SK-N-SH (cell line): ENCODE results near the gene DBX1.

Source experiments
- EP300 ChIP-seq, 2 experiments: IDR thresholded peaks; 2 replicates each; pipeline versions ENCODE4 v1.4.0 to v1.6.1; 2012; ENCODE audit warnings: borderline replicate concordance in 1 of 2, low read depth in 1 of 2, low read length in 1 of 2
- GABPA ChIP-seq: IDR thresholded peaks from 2 replicates; pipeline ENCODE4 v1.4.0; 2012; ENCODE audit warnings: low read depth, mild to moderate bottlenecking
- GATA2 ChIP-seq: sonication (generic); formaldehyde crosslinking; IDR thresholded peaks from 2 replicates; pipeline ENCODE4 v1.5.0; 2020; ENCODE audit warnings: mild to moderate bottlenecking, missing genetic modification reagents
- YY1 ChIP-seq: IDR thresholded peaks from 2 replicates; pipeline ENCODE4 v1.4.0; 2012; ENCODE audit warnings: low read depth, mild to moderate bottlenecking
- TF ChIP-seq, protein P1 (sequence below): fragments of 200-600 bp; sonication (generic); IDR thresholded peaks from 2 replicates; pipeline ENCODE4 v1.6.1; 2017; ENCODE audit warnings: antibody characterized with exemption, mild to moderate bottlenecking, moderate library complexity

- no peak for TF ChIP-seq YY1
- no peak for TF ChIP-seq GABPA
- no peak for TF ChIP-seq GATA2 (CRISPR knock-in tag)
- no peak for TF ChIP-seq EP300 (IDR thresholded peaks at IDR 0.05; ENCODE audit: borderline replicate concordance in 1 of 2, low read depth in 1 of 2, low read length in 1 of 2)
- TF ChIP-seq, protein P1, sequence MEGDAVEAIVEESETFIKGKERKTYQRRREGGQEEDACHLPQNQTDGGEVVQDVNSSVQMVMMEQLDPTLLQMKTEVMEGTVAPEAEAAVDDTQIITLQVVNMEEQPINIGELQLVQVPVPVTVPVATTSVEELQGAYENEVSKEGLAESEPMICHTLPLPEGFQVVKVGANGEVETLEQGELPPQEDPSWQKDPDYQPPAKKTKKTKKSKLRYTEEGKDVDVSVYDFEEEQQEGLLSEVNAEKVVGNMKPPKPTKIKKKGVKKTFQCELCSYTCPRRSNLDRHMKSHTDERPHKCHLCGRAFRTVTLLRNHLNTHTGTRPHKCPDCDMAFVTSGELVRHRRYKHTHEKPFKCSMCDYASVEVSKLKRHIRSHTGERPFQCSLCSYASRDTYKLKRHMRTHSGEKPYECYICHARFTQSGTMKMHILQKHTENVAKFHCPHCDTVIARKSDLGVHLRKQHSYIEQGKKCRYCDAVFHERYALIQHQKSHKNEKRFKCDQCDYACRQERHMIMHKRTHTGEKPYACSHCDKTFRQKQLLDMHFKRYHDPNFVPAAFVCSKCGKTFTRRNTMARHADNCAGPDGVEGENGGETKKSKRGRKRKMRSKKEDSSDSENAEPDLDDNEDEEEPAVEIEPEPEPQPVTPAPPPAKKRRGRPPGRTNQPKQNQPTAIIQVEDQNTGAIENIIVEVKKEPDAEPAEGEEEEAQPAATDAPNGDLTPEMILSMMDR, result no peak
Measured at GRCh38 chr11:20158597-20159257, 1.5 kb downstream of the DBX1 start.
